GM12878 (cell line): ENCODE measurements around the gene SYTL1. TPM values are rescaled to one million over a fixed set of nuclear protein-coding genes. Genes with fewer than 3 reads are reported as not detected.

ENCODE experiments used
- ATAC-seq: fragments of 200-7000 bp; cut with Tn5 transposase; 3 replicates; pipeline ENCODE4 v1.9.1; 2020; ENCODE audit warnings: mild to moderate bottlenecking, moderate library complexity
- BruUV-seq: library from RNA; stranded (reverse); fragments of 400-500 nt; replicated peaks from 2 replicates; lab custom pipeline; 2021; lab: Mats Ljungman, UMichigan
- CTCF ChIA-PET: fragments of 300-600 bp; sonication (Branson Sonifier 250); formaldehyde crosslinking; extraction: SDS; loops from one replicate; lab custom pipeline; 2021; ENCODE audit warnings: inconsistent platforms; lab: Yijun Ruan, JAX
- POLR2A ChIA-PET: fragments of 350-600 bp; formaldehyde crosslinking; extraction: SDS; loops from one replicate; lab custom pipeline; 2021; ENCODE audit warnings: inconsistent platforms; lab: Charles Lee
- RAD21 ChIA-PET: fragments of 300-600 bp; sonication (Branson Sonifier 250); formaldehyde crosslinking; loops from one replicate; lab custom pipeline; 2023; ENCODE audit warnings: antibody characterized with exemption; ENCODE audit not compliant: unreplicated experiment; lab: Charles Lee
- SMC1A ChIA-PET: fragments of 300-600 bp; sonication (Branson Sonifier 250); formaldehyde crosslinking; loops from one replicate; lab custom pipeline; 2023; ENCODE audit not compliant: unreplicated experiment, uncharacterized antibody; lab: Charles Lee
- DNase-seq: peaks from one replicate; pipeline ENCODE4 v3.0.0-alpha.2; 2011; ENCODE audit warnings: low read depth, low spot score
- FAIRE-seq: peaks from 3 replicates; lab custom pipeline; 2011; peaks lifted over from hg19 to GRCh38; lab: Jason Lieb, UNC
- H2AFZ ChIP-seq: 2 replicates; pipeline ENCODE4 v1.6.0; 2011; ENCODE audit warnings: low read depth, low read length, control low read depth; ENCODE audit not compliant: control insufficient read depth
- H3K27ac ChIP-seq: 2 replicates; pipeline ENCODE4 v1.5.1; 2011; ENCODE audit warnings: control low read depth; ENCODE audit not compliant: control insufficient read depth, insufficient read depth
- H3K27me3 ChIP-seq, 2 experiments: replicated peaks in 1 of 2; 2 replicates each; pipeline versions ENCODE4 v1.6.0 to v1.6.1; 2011; ENCODE audit warnings: low read length in 1 of 2; ENCODE audit not compliant: control insufficient read depth in 2 of 2, insufficient read depth in 2 of 2
- H3K36me3 ChIP-seq, 2 experiments: 2 replicates each; pipeline ENCODE4 v1.5.1; 2011; ENCODE audit warnings: low read length in 1 of 2; ENCODE audit not compliant: control insufficient read depth in 2 of 2, insufficient read depth in 2 of 2
- H3K4me1 ChIP-seq: 2 replicates; pipeline ENCODE4 v1.6.1; 2011; ENCODE audit warnings: mild to moderate bottlenecking, low read length, moderate library complexity, mixed read lengths; ENCODE audit not compliant: control insufficient read depth, insufficient read depth
- H3K4me2 ChIP-seq: 2 replicates; pipeline ENCODE4 v1.6.0; 2011; ENCODE audit warnings: control low read depth; ENCODE audit not compliant: control insufficient read depth, insufficient read depth
- H3K4me3 ChIP-seq: fragments of 200-600 bp; sonication (generic); 2 replicates; pipeline ENCODE4 v1.5.1; 2016
- H3K79me2 ChIP-seq: 2 replicates; pipeline ENCODE4 v1.6.0; 2011; ENCODE audit warnings: low read length; ENCODE audit not compliant: control insufficient read depth, insufficient read depth
- H3K9ac ChIP-seq: 2 replicates; pipeline ENCODE4 v1.8.0; 2011; ENCODE audit warnings: low read length, control low read depth, mixed read lengths; ENCODE audit not compliant: control insufficient read depth, insufficient read depth
- H3K9me3 ChIP-seq: replicated peaks from 3 replicates; pipeline ENCODE4 v1.5.1; 2011; ENCODE audit warnings: mild to moderate bottlenecking, low read length; ENCODE audit not compliant: control insufficient read depth, insufficient read depth
- H4K20me1 ChIP-seq: 2 replicates; pipeline ENCODE4 v1.6.0; 2011; ENCODE audit not compliant: control insufficient read depth, insufficient read depth
- ATF2 ChIP-seq: IDR thresholded peaks from 2 replicates; pipeline ENCODE4 v1.6.1; 2012; ENCODE audit warnings: low read length, inconsistent platforms
- ATF7 ChIP-seq: fragments of 450-650 bp; IDR thresholded peaks from 2 replicates; pipeline ENCODE4 v1.6.1; 2016; ENCODE audit warnings: low read depth, mild to moderate bottlenecking
- BHLHE40 ChIP-seq, 2 experiments: fragments of 450-650 bp in 1 of 2; IDR thresholded peaks; 2 replicates each; pipeline ENCODE4 v1.6.1; 2011 to 2017; ENCODE audit warnings: low read depth in 2 of 2, borderline replicate concordance in 1 of 2, improper control_type of control experiment in 1 of 2, low read length in 1 of 2, mild to moderate bottlenecking in 1 of 2
- CTCF ChIP-seq, 3 experiments: IDR thresholded peaks in 2 of 3; conservative IDR thresholded peaks in 1 of 3; 2 replicates each; pipeline ENCODE4 v1.5.1; 2011; ENCODE audit warnings: low read depth in 3 of 3, low read length in 3 of 3, mild to moderate bottlenecking in 3 of 3, control low read depth in 2 of 3, moderate library complexity in 2 of 3, inconsistent platforms in 1 of 3, mixed read lengths in 1 of 3; ENCODE audit not compliant: control insufficient read depth in 2 of 3, insufficient read depth in 1 of 3; ENCODE audit errors: extremely low read depth in 1 of 3
- ELK1 ChIP-seq: IDR thresholded peaks from 2 replicates; pipeline ENCODE4 v1.6.1; 2012; ENCODE audit warnings: low read depth, low read length, improper control_type of control experiment
- JUND ChIP-seq: IDR thresholded peaks from 2 replicates; pipeline ENCODE4 v1.6.1; 2012; ENCODE audit warnings: low read depth, mild to moderate bottlenecking, low read length, improper control_type of control experiment, moderate library complexity
- WGBS: methylation state at CpG from one replicate; pipeline ENCODE4 v1.1.6; 2016; ENCODE audit warnings: low lambda C conversion rate; ENCODE audit not compliant: insufficient replicate concordance, insufficient coverage; ENCODE audit errors: missing lambda C conversion rate; 5-methylcytosine and 5-hydroxymethylcytosine counted together
- in situ Hi-C: fragments of 300-500 bp; cut with MboI; formaldehyde crosslinking; loops from 9 replicates; pipeline ENCODE4 v1.14.3; 2018; ENCODE audit warnings: mixed read lengths
- intact Hi-C: fragments of 100-400 bp; cut with micrococcal nuclease; formaldehyde crosslinking; loops from one replicate; pipeline ENCODE4 v1.14.2; 2022; ENCODE audit not compliant: unreplicated experiment
- polyA plus RNA-seq, 11 experiments: library from polyadenylated mRNA; depleted of rRNA in 4 of 11; unstranded in 6 of 11; stranded (reverse) in 5 of 11; fragments of >200 nt; fragmentation: Nextera tagmentation in 4 of 11; fragmentation: Illumina TruSeq in 1 of 11; extraction: Ambion mirVana in 4 of 11; extraction: Trizol in 1 of 11; gene quantifications; 1 replicate in 1 of 11; 2 replicates in 10 of 11; pipeline versions ENCODE4 v1.2.1 to v1.2.3, GENCODE V29; 2011 to 2016; ENCODE audit warnings: inconsistent platforms in 2 of 11, missing spikeins in 2 of 11, low read depth in 1 of 11
- total RNA-seq, 4 experiments: library from RNA; depleted of rRNA in 3 of 4; stranded (reverse); fragments of >200 nt in 3 of 4; fragmentation: Illumina TruSeq in 1 of 4; extraction: Trizol in 1 of 4; gene quantifications; 2 replicates each; pipeline versions ENCODE4 v1.2.1 to v1.2.3, GENCODE V29; 2013 to 2021

Gene SYTL1
- total and polyA plus RNA-seq, 10 of the 15 experiments (the other 5 are each of a cell fraction or from before 2014, with no cell fraction given), result 0.72 to 45.6 (median 14.8) TPM

GRCh38 chr1:27388337-27389005 lies 46.6 kb downstream of the SYTL1 start (continued):
- peak; percentile 97 to 98 (median 97) for TF ChIP-seq CTCF (IDR thresholded peaks at IDR 0.05 in 2 of 3, conservative IDR thresholded peaks at IDR 0.05 in 1 of 3; ENCODE audit: control insufficient read depth in 2 of 3, extremely low read depth in 1 of 3, insufficient read depth in 1 of 3, low read depth in 3 of 3, low read length in 3 of 3)

GRCh38 chr1:27391511-27392095 lies 49.8 kb downstream of the SYTL1 start:
- peak overlapping the region; percentile 98; the same call in 1 of the 2 replicates for H3K4me2 ChIP-seq
- ChIA-PET POLR2A (interaction anchor here (0.7 to 1.3 kb wide), 5 partner anchors 14 to 1114 kb away, joined by 3 to 6 read pairs (median 5); no protein-coding TSS in a partner anchor), CTCF (interaction anchor here (0.6 to 9.0 kb wide), 21 partner anchors 16 to 390 kb away, joined by 3 to 242 read pairs (median 6); partner anchors contain the start of gene MAP3K6), RAD21 (interaction anchor here (0.9 to 2.8 kb wide), 10 partner anchors 26 to 346 kb away, joined by 3 to 11 read pairs (median 4); partner anchors contain the start of genes AHDC1 and FAM76A), SMC1A (interaction anchor here (1.0 to 2.3 kb wide), 11 partner anchors 25 to 347 kb away, joined by 3 to 13 read pairs (median 4); partner anchors contain the start of genes MAP3K6 and SYTL1)
- H3K9ac ChIP-seq, result no peak overlapping the region
- H3K36me3 ChIP-seq, result no peaks in the 10 kb centered on the region
- WGBS, result 39% methylated on average over 13 of the region's 13 CpGs
- BruUV-seq, result no TSS peak
- peaks cover 8% of the 10 kb centered on the region for H3K4me1 ChIP-seq
- no peaks in the 10 kb centered on the region for H3K79me2 ChIP-seq
- intact Hi-C loops (loop anchor here (1.0 kb wide), 1 partner anchor 215 kb away; no protein-coding TSS in a partner anchor), in situ Hi-C loops (loop anchor here (5.0 kb wide), 3 partner anchors 89 to 289 kb away; no protein-coding TSS in a partner anchor)
- H4K20me1 ChIP-seq, result no peaks in the 10 kb centered on the region
- peak overlapping the region; percentile 70 for H2AFZ ChIP-seq
- no peak overlapping the region for H3K27ac ChIP-seq
- H3K9me3 ChIP-seq, result no peaks in the 10 kb centered on the region
- no peaks in the 10 kb centered on the region for H3K27me3 ChIP-seq
- no peak for DNase-seq
- TF ChIP-seq ATF2, result no peak
- TF ChIP-seq ATF7, result peak; percentile 90
- no peak for TF ChIP-seq ELK1
- peak in 1 of 2 experiments; percentile 59; a peak in 2 of 4 replicates for TF ChIP-seq BHLHE40 (IDR thresholded peaks at IDR 0.05; ENCODE audit: borderline replicate concordance in 1 of 2, low read depth in 2 of 2, low read length in 1 of 2)
- TF ChIP-seq JUND, result 0 out of 2 replicates have a peak, but pooled peaks have one; percentile 12
- no peak for FAIRE-seq
- peak; percentile 15 for ATAC-seq
- peak overlapping the region; percentile 71; the same call in 1 of the 2 replicates for H3K4me3 ChIP-seq
